GM18520 (cell line): Measurements from ENCODE around the gene TPP1.

ENCODE experiments used
- ATAC-seq: cut with Tn5 transposase; IDR thresholded peaks from one replicate; pipeline ENCODE4 v1.9.1; 2021; ENCODE audit not compliant: unreplicated experiment

TPP1 gene

GRCh38 chr11:6596239-6596877 is 22.9 kb downstream of the TPP1 start:
- no peak for ATAC-seq

GRCh38 chr11:6594142-6594768 is 25.0 kb downstream of the TPP1 start:
- ATAC-seq, result no peak

- ATAC-seq, result no peak
These were observed 31.2 kb downstream of the TPP1 start for GRCh38 chr11:6588018-6588417.

- ATAC-seq, result no peak
These were observed 31.8 kb downstream of the TPP1 start for GRCh38 chr11:6587360-6587953.

GRCh38 chr11:6586434-6587359 is 32.5 kb downstream of the TPP1 start:
- no peak for ATAC-seq

- ATAC-seq, result no peak
These were observed 34.7 kb downstream of the TPP1 start for GRCh38 chr11:6584528-6584927.

- ATAC-seq, result no peak
These were observed 35.6 kb downstream of the TPP1 start for GRCh38 chr11:6583584-6583983.

GRCh38 chr11:6579681-6580080 is 39.5 kb downstream of the TPP1 start:
- no peak for ATAC-seq

- no peak for ATAC-seq
These were observed 41.1 kb downstream of the TPP1 start for GRCh38 chr11:6578134-6578533.

- ATAC-seq, result no peak
These were observed 42.5 kb downstream of the TPP1 start for GRCh38 chr11:6576471-6577373.

- no peak for ATAC-seq
These were observed 44.2 kb downstream of the TPP1 start for GRCh38 chr11:6574816-6575715.

- no peak for ATAC-seq
These were observed 47.0 kb downstream of the TPP1 start for GRCh38 chr11:6572215-6572614.

GRCh38 chr11:6571434-6572008 is 47.7 kb downstream of the TPP1 start:
- ATAC-seq, result no peak

- no peak for ATAC-seq
These were observed 48.4 kb downstream of the TPP1 start for GRCh38 chr11:6570691-6571427.

GRCh38 chr11:6569706-6570105 is 49.5 kb downstream of the TPP1 start:
- ATAC-seq, result no peak

- ATAC-seq, result no peak
These were observed 50.9 kb downstream of the TPP1 start for GRCh38 chr11:6568191-6568918.

GRCh38 chr11:6567371-6567745 is 51.9 kb downstream of the TPP1 start:
- no peak for ATAC-seq
